ENCODE measurements around the gene OSBPL10. TPM values are rescaled to one million over a fixed set of nuclear protein-coding genes. Genes with fewer than 3 reads are reported as not detected.
A peak's percentile ranks its signal among the peaks of the same experiment; 100 is the strongest.

The OSBPL10 gene
- total and polyA plus RNA-seq, 2 donors (not counting 1 experiment from before 2014, with no cell fraction given): 88.5 to 310 TPM

DNA sequence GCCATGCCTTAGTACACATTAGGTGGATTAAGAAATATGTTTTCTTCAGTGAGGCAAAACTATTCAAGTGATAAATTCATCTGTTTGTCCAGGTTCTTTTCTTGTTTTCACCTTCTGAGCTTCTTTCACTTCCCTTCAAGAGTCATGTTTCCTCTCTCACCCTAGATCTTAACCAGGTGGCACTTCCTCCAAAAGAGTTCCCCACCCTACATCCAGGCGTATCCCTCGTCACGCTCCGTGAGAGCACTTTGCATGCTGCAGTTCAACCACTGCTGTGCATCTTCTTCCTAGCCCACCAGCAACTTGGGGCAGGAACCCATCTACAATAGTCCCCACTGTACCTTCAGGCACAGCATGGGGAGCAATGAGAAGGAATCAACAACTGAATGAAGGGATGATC is 28.9 kb downstream of the OSBPL10 start:
- peak overlapping the region; percentile 73 for H3K4me2 ChIP-seq (replicated peaks; ENCODE audit: low read depth, low read length, poor library complexity, severe bottlenecking)
- H3K4me3 Mint-ChIP-seq: peak overlapping the region; percentile 80
- WGBS (ENCODE audit: insufficient coverage): 0% methylated on average over 4 of the region's 4 CpGs

DNA sequence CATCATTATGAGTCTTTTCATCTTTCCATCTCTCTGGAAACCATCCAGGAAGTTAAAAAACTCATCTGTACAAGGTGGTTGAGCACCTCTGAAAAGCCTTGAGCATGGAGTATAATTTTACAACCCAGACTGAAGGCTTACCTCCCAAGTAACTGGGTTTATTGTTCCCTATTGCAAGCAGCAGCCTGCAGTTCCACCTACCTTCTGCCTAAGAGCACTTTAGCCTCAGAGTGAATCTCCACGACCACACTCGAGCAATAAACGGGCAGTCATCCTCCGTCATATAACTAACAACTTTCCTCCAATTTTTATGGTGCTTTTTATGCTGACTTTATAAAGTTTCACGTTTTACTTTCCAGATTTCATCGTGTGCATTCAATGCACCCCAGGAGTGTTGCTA is 32.8 kb downstream of the OSBPL10 start:
- POLR2A ChIA-PET: no interaction called here
- peaks cover 0 to 15% (median 0%) of the 10 kb centered on the region in 3 donors for H3K9me3 ChIP-seq (ENCODE audit: control extremely low read depth in 1 of 3, control insufficient read depth in 2 of 3, insufficient read depth in 1 of 3, low read length in 2 of 3)
- peak overlapping the region; percentile 48 for H3K9ac ChIP-seq (ENCODE audit: low read length)
- H3K9me3 Mint-ChIP-seq (ENCODE audit: insufficient read depth): peaks cover 4% of the 10 kb centered on the region
- no peak overlapping the region for H3K4me3 ChIP-seq (ENCODE audit: control extremely low read depth in 1 of 5, extremely low read depth in 1 of 5, insufficient read depth in 1 of 5, low read depth in 2 of 5, low read length in 4 of 5)
- H4K20me1 ChIP-seq (ENCODE audit: control insufficient read depth, insufficient read depth, low read length, poor library complexity, severe bottlenecking): no peaks in the 10 kb centered on the region
- H3K4me3 Mint-ChIP-seq: peak overlapping the region; percentile 82
- no peak for TF ChIP-seq EZH2 (IDR thresholded peaks at IDR 0.05; ENCODE audit: borderline replicate concordance, insufficient read depth, low read depth, low read length, poor library complexity, severe bottlenecking)
- TF ChIP-seq, protein P1, sequence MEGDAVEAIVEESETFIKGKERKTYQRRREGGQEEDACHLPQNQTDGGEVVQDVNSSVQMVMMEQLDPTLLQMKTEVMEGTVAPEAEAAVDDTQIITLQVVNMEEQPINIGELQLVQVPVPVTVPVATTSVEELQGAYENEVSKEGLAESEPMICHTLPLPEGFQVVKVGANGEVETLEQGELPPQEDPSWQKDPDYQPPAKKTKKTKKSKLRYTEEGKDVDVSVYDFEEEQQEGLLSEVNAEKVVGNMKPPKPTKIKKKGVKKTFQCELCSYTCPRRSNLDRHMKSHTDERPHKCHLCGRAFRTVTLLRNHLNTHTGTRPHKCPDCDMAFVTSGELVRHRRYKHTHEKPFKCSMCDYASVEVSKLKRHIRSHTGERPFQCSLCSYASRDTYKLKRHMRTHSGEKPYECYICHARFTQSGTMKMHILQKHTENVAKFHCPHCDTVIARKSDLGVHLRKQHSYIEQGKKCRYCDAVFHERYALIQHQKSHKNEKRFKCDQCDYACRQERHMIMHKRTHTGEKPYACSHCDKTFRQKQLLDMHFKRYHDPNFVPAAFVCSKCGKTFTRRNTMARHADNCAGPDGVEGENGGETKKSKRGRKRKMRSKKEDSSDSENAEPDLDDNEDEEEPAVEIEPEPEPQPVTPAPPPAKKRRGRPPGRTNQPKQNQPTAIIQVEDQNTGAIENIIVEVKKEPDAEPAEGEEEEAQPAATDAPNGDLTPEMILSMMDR (IDR thresholded peaks at IDR 0.05): no peak
- no peaks in the 10 kb centered on the region for H3K27me3 ChIP-seq (replicated peaks in 1 of 4; ENCODE audit: control extremely low read depth in 1 of 4, control insufficient read depth in 3 of 4, insufficient read depth in 4 of 4, low read length in 3 of 4)
- no peaks in the 10 kb centered on the region for H3K36me3 ChIP-seq (replicated peaks in 1 of 2; ENCODE audit: control extremely low read depth in 1 of 2, control insufficient read depth in 1 of 2, extremely low read depth in 1 of 2, insufficient read depth in 2 of 2, low read length in 1 of 2)
- peak overlapping the region; percentile 83 to 93 for H3K27ac ChIP-seq (ENCODE audit: low read length in 2 of 2)
- peaks cover 87% of the 10 kb centered on the region for H3K79me2 ChIP-seq (ENCODE audit: control insufficient read depth, insufficient read depth, low read length)
- H3K4me2 ChIP-seq (replicated peaks; ENCODE audit: low read depth, low read length, poor library complexity, severe bottlenecking): peak overlapping the region; percentile 68
- ATAC-seq (ENCODE audit: low read depth) (no peak), DNase-seq (no peak)
- H3K4me1 ChIP-seq (ENCODE audit: control insufficient read depth in 2 of 2, insufficient read depth in 2 of 2, low read length in 2 of 2): peaks cover 86 to 88% of the 10 kb centered on the region in 2 donors
- H2AFZ ChIP-seq (ENCODE audit: insufficient read depth, low read depth, low read length, poor library complexity, severe bottlenecking): no peak overlapping the region
- CTCF ChIA-PET: interaction anchor here (4.7 kb wide), 1 partner anchor 13 kb away, joined by 19 read pairs; no protein-coding TSS in a partner anchor
- peaks cover 84% of the 10 kb centered on the region for H3K4me1 Mint-ChIP-seq
- no peaks in the 10 kb centered on the region for H3K27me3 Mint-ChIP-seq
- intact Hi-C loops (cut with micrococcal nuclease): no loop called here
- H3K27ac Mint-ChIP-seq: peak overlapping the region; percentile 98
- 96% methylated on average over 5 of the region's 6 CpGs for WGBS (ENCODE audit: insufficient coverage)

More for the DNA sequence above, 28.9 kb downstream of the OSBPL10 start:
- peaks cover 7% of the 10 kb centered on the region for H3K9me3 Mint-ChIP-seq (ENCODE audit: insufficient read depth)
- no peak overlapping the region for H2AFZ ChIP-seq (ENCODE audit: insufficient read depth, low read depth, low read length, poor library complexity, severe bottlenecking)
- no peaks in the 10 kb centered on the region for H3K27me3 ChIP-seq (replicated peaks in 1 of 4; ENCODE audit: control extremely low read depth in 1 of 4, control insufficient read depth in 3 of 4, insufficient read depth in 4 of 4, low read length in 3 of 4)
- peaks cover 0 to 14% of the 10 kb centered on the region in 2 experiments for H3K36me3 ChIP-seq (replicated peaks in 1 of 2; ENCODE audit: control extremely low read depth in 1 of 2, control insufficient read depth in 1 of 2, extremely low read depth in 1 of 2, insufficient read depth in 2 of 2, low read length in 1 of 2)
- ChIA-PET CTCF (interaction anchor here (1.1 to 1.5 kb wide), 3 partner anchors 30 to 227 kb away, joined by 3 to 6 read pairs (median 4); no protein-coding TSS in a partner anchor), POLR2A (interaction anchor here (0.6 to 1.8 kb wide), 9 partner anchors 14 to 419 kb away, joined by 3 to 8 read pairs (median 5); partner anchors contain the start of gene STT3B)
- DNase-seq (peak; percentile 90), ATAC-seq (ENCODE audit: low read depth) (peak; percentile 84)
- H3K9ac ChIP-seq (ENCODE audit: low read length): peak overlapping the region; percentile 47
- peaks cover 1 to 30% (median 16%) of the 10 kb centered on the region in 3 donors for H3K9me3 ChIP-seq (ENCODE audit: control extremely low read depth in 1 of 3, control insufficient read depth in 2 of 3, insufficient read depth in 1 of 3, low read length in 2 of 3)
- peak overlapping the region; percentile 96 for H3K27ac Mint-ChIP-seq
- peaks cover 88% of the 10 kb centered on the region for H3K4me1 Mint-ChIP-seq
- peak overlapping the region in 2 of 5 experiments; percentile 35 to 52 for H3K4me3 ChIP-seq (ENCODE audit: control extremely low read depth in 1 of 5, extremely low read depth in 1 of 5, insufficient read depth in 1 of 5, low read depth in 2 of 5, low read length in 4 of 5)
- TF ChIP-seq EZH2 (IDR thresholded peaks at IDR 0.05; ENCODE audit: borderline replicate concordance, insufficient read depth, low read depth, low read length, poor library complexity, severe bottlenecking): no peak
- TF ChIP-seq, protein P1 (IDR thresholded peaks at IDR 0.05): no peak
- peak overlapping the region; percentile 88 for H3K27ac ChIP-seq (ENCODE audit: low read length in 2 of 2)
- intact Hi-C loops (cut with micrococcal nuclease): loop anchor here (1.0 to 10.0 kb wide), 4 partner anchors 8 to 417 kb away; partner anchors contain the start of genes OSBPL10, STT3B and ZNF860
- H3K79me2 ChIP-seq (ENCODE audit: control insufficient read depth, insufficient read depth, low read length): peaks cover 86% of the 10 kb centered on the region
- H3K27me3 Mint-ChIP-seq: no peaks in the 10 kb centered on the region
- no peaks in the 10 kb centered on the region for H4K20me1 ChIP-seq (ENCODE audit: control insufficient read depth, insufficient read depth, low read length, poor library complexity, severe bottlenecking)
- H3K4me1 ChIP-seq (ENCODE audit: control insufficient read depth in 2 of 2, insufficient read depth in 2 of 2, low read length in 2 of 2): peaks cover 88 to 90% of the 10 kb centered on the region in 2 donors

All from B cell (primary cell).